WTC11 (cell line): ENCODE data around the gene GRIN1. TPM values are rescaled to one million over a fixed set of nuclear protein-coding genes. Genes with fewer than 3 reads are reported as not detected.

Experiments
- ATAC-seq: fragments of 200-7000 bp; cut with Tn5 transposase; 2 replicates; pipeline ENCODE4 v1.10.0; 2021; ENCODE audit warnings: mild to moderate bottlenecking, moderate library complexity
- CTCF ChIA-PET: fragments of 300-600 bp; sonication (Branson Sonifier 250); formaldehyde crosslinking; loops from one replicate; lab custom pipeline; 2021; ENCODE audit warnings: antibody characterized with exemption; lab: Charles Lee
- POLR2A ChIA-PET: fragments of 350-600 bp; sonication (Branson Sonifier 250); formaldehyde crosslinking; loops from one replicate; lab custom pipeline; 2021; ENCODE audit warnings: antibody characterized with exemption; lab: Charles Lee
- DNase-seq: peaks from one replicate; pipeline ENCODE4 v3.0.0; 2021; ENCODE audit warnings: low spot score
- H3K27ac Mint-ChIP-seq: 2 replicates; pipeline ENCODE4 v1.8.0; 2021; ENCODE audit warnings: mixed read lengths
- H3K27me3 Mint-ChIP-seq: 2 replicates; pipeline ENCODE4 v1.8.0; 2021; ENCODE audit warnings: low read depth, mild to moderate bottlenecking, moderate library complexity, mixed read lengths
- H3K36me3 Mint-ChIP-seq: 2 replicates; pipeline ENCODE4 v1.8.0; 2021; ENCODE audit warnings: mixed read lengths
- H3K4me1 Mint-ChIP-seq: 2 replicates; pipeline ENCODE4 v1.8.0; 2022; ENCODE audit warnings: mixed read lengths
- H3K4me3 Mint-ChIP-seq: 2 replicates; pipeline ENCODE4 v1.8.0; 2021; ENCODE audit warnings: mild to moderate bottlenecking, moderate library complexity, mixed read lengths
- H3K9me3 Mint-ChIP-seq: 2 replicates; pipeline ENCODE4 v1.8.0; 2021; ENCODE audit warnings: mixed read lengths
- EMX1 ChIP-seq: fragments of 250-450 bp; sonication (Bioruptor Pico); IDR thresholded peaks from 2 replicates; pipeline ENCODE4 v1.8.0; 2021; ENCODE audit warnings: mild to moderate bottlenecking
- ESRRA ChIP-seq: sonication (generic); formaldehyde crosslinking; IDR thresholded peaks from 2 replicates; pipeline ENCODE4 v1.8.1; 2022; ENCODE audit warnings: mild to moderate bottlenecking, missing genetic modification reagents, borderline replicate concordance
- GRHL2 ChIP-seq: fragments of 250-450 bp; sonication (Bioruptor Pico); IDR thresholded peaks from 2 replicates; pipeline ENCODE4 v1.8.0; 2022; ENCODE audit warnings: mild to moderate bottlenecking, moderate library complexity; ENCODE audit not compliant: insufficient replicate concordance, severe bottlenecking
- HMGA2 ChIP-seq: fragments of 250-450 bp; sonication (Bioruptor Pico); IDR thresholded peaks from 2 replicates; pipeline ENCODE4 v1.4.0; 2021; ENCODE audit warnings: mild to moderate bottlenecking, moderate library complexity
- IRF1 ChIP-seq: sonication (generic); formaldehyde crosslinking; IDR thresholded peaks from 2 replicates; pipeline ENCODE4 v1.8.0; 2023; ENCODE audit warnings: missing genetic modification reagents
- JAZF1 ChIP-seq: fragments of 250-450 bp; sonication (Bioruptor Pico); IDR thresholded peaks from 2 replicates; pipeline ENCODE4 v1.9.0; 2021; ENCODE audit warnings: moderate library complexity, mild to moderate bottlenecking, inconsistent platforms
- JUN ChIP-seq: sonication (generic); formaldehyde crosslinking; IDR thresholded peaks from 2 replicates; pipeline ENCODE4 v1.8.0; 2023; ENCODE audit warnings: mild to moderate bottlenecking, missing genetic modification reagents
- KAT7 ChIP-seq: sonication (generic); formaldehyde crosslinking; IDR thresholded peaks from 2 replicates; pipeline ENCODE4 v1.8.1; 2023; ENCODE audit warnings: missing genetic modification reagents, mild to moderate bottlenecking, borderline replicate concordance
- MAX ChIP-seq: sonication (generic); formaldehyde crosslinking; IDR thresholded peaks from 2 replicates; pipeline ENCODE4 v1.8.0; 2022; ENCODE audit warnings: mild to moderate bottlenecking, missing genetic modification reagents
- MYBL2 ChIP-seq: sonication (generic); formaldehyde crosslinking; IDR thresholded peaks from 2 replicates; pipeline ENCODE4 v1.8.1; 2023; ENCODE audit warnings: mild to moderate bottlenecking, moderate library complexity, missing genetic modification reagents
- NFYB ChIP-seq: sonication (generic); formaldehyde crosslinking; conservative IDR thresholded peaks from 2 replicates; pipeline ENCODE4 v1.8.0; 2022; ENCODE audit warnings: low read depth, missing genetic modification reagents
- PRDM15 ChIP-seq: sonication (generic); formaldehyde crosslinking; IDR thresholded peaks from 2 replicates; pipeline ENCODE4 v1.8.0; 2022; ENCODE audit warnings: missing genetic modification reagents
- SMAD3 ChIP-seq: sonication (generic); formaldehyde crosslinking; IDR thresholded peaks from 2 replicates; pipeline ENCODE4 v1.8.0; 2022; ENCODE audit warnings: missing genetic modification reagents, mild to moderate bottlenecking, borderline replicate concordance
- SOX15 ChIP-seq: fragments of 250-450 bp; sonication (Bioruptor Pico); IDR thresholded peaks from 2 replicates; pipeline ENCODE4 v1.9.0; 2021; ENCODE audit warnings: mild to moderate bottlenecking
- TCF7 ChIP-seq: sonication (generic); formaldehyde crosslinking; IDR thresholded peaks from 2 replicates; pipeline ENCODE4 v1.8.0; 2022; ENCODE audit warnings: mild to moderate bottlenecking, low read depth, missing genetic modification reagents, moderate library complexity
- ZBTB43 ChIP-seq: sonication (generic); formaldehyde crosslinking; IDR thresholded peaks from 2 replicates; pipeline ENCODE4 v1.8.1; 2023; ENCODE audit warnings: mild to moderate bottlenecking, missing genetic modification reagents
- ZNF138 ChIP-seq: sonication (generic); formaldehyde crosslinking; conservative IDR thresholded peaks from 2 replicates; pipeline ENCODE4 v1.8.1; 2022; ENCODE audit warnings: mild to moderate bottlenecking, moderate library complexity, missing genetic modification reagents
- ZNF425 ChIP-seq: fragments of 250-450 bp; sonication (Bioruptor Pico); conservative IDR thresholded peaks from 2 replicates; pipeline ENCODE4 v1.9.0; 2021; ENCODE audit warnings: mild to moderate bottlenecking
- total RNA-seq: library from RNA; stranded (reverse); gene quantifications from 3 replicates; pipeline ENCODE4 v1.2.3, GENCODE V29; 2021

Gene GRIN1
- total RNA-seq, 1 experiment from 2014 or later, result 4.1 TPM

GRCh38 chr9:137111788-137112563, 27.0 kb upstream of the GRIN1 start:
- DNase-seq (no peak), ATAC-seq (no peak)
- Mint-ChIP-seq H3K9me3 (no peaks in the 10 kb centered on the region), H3K36me3 (no peaks in the 10 kb centered on the region), H3K4me1 (no peaks in the 10 kb centered on the region), H3K4me3 (no peak overlapping the region), H3K27ac (no peak overlapping the region), H3K27me3 (peaks cover 28% of the 10 kb centered on the region)
- no peak for TF ChIP-seq JAZF1 (CRISPR knock-in tag)
- TF ChIP-seq SOX15 (CRISPR knock-in tag), result no peak
- POLR2A ChIA-PET, result no interaction called here
- CTCF ChIA-PET, result interaction anchor here (1.3 to 2.0 kb wide), 2 partner anchors 44 to 63 kb away, joined by 6 to 11 read pairs; no protein-coding TSS in a partner anchor

- ATAC-seq (no peak), DNase-seq (no peak)
- POLR2A ChIA-PET, result interaction anchor here (1.1 to 1.4 kb wide), 2 partner anchors 43 to 62 kb away, joined by 3 to 5 read pairs; partner anchors contain the start of gene SAPCD2
- Mint-ChIP-seq H3K27ac (no peak overlapping the region), H3K4me3 (peak overlapping the region; percentile 52), H3K36me3 (no peaks in the 10 kb centered on the region), H3K9me3 (no peaks in the 10 kb centered on the region), H3K4me1 (no peaks in the 10 kb centered on the region), H3K27me3 (peaks cover 29% of the 10 kb centered on the region)
- CTCF ChIA-PET, result interaction anchor here (0.6 to 2.0 kb wide), 15 partner anchors 17 to 124 kb away, joined by 3 to 12 read pairs (median 5); partner anchors contain the start of genes LRRC26, MAN1B1, PAXX and RNF224
- TF ChIP-seq ZBTB43 (no peak), ESRRA (CRISPR knock-in tag) (0 out of 2 replicates have a peak, but pooled peaks have one; percentile 5), ZNF138 (CRISPR knock-in tag) (no peak), MYBL2 (no peak)
Measured at GRCh38 chr9:137112564-137113384, 26.2 kb upstream of the GRIN1 start.

- no peaks in the 10 kb centered on the region for H3K4me1 Mint-ChIP-seq
- ChIA-PET CTCF (interaction anchor here (0.6 to 2.0 kb wide), 16 partner anchors 16 to 125 kb away, joined by 3 to 12 read pairs (median 5); partner anchors contain the start of genes LRRC26, MAN1B1, NPDC1 and PAXX), POLR2A (interaction anchor here (0.5 to 1.4 kb wide), 3 partner anchors 13 to 61 kb away, joined by 3 to 5 read pairs (median 4); partner anchors contain the start of gene SAPCD2)
- peak overlapping the region; percentile 52 for H3K4me3 Mint-ChIP-seq
- no peaks in the 10 kb centered on the region for H3K9me3 Mint-ChIP-seq
- ATAC-seq (peak; percentile 11), DNase-seq (no peak)
- no peaks in the 10 kb centered on the region for H3K36me3 Mint-ChIP-seq
- H3K27me3 Mint-ChIP-seq, result peaks cover 29% of the 10 kb centered on the region
- no peak overlapping the region for H3K27ac Mint-ChIP-seq
- TF ChIP-seq ZNF425 (CRISPR knock-in tag) (no peak), KAT7 (no peak), IRF1 (CRISPR knock-in tag) (no peak), GRHL2 (CRISPR knock-in tag) (no peak), TCF7 (CRISPR knock-in tag) (no peak), NFYB (CRISPR knock-in tag) (no peak), MAX (CRISPR knock-in tag) (no peak), SMAD3 (CRISPR knock-in tag) (no peak), PRDM15 (no peak), HMGA2 (CRISPR knock-in tag) (no peak), EMX1 (no peak), JAZF1 (CRISPR knock-in tag) (no peak), JUN (CRISPR knock-in tag) (no peak)
Measured at GRCh38 chr9:137113385-137114159, 25.4 kb upstream of the GRIN1 start.
